OCI-LY3 (cell line): ENCODE data around the gene UBTD1.

Experiments used
- H2AFZ ChIP-seq: fragments of 200-600, 300-600 bp; shearing (Covaris generic); 2 replicates; pipeline ENCODE4 v1.6.0; 2014; ENCODE audit warnings: antibody characterized with exemption, low read depth, low read length
- H3K27ac ChIP-seq: fragments of 200-600, 300-600 bp; sonication (generic); 2 replicates; pipeline ENCODE4 v1.5.1; 2014; ENCODE audit warnings: mild to moderate bottlenecking, low read length, moderate library complexity, mixed read lengths
- H3K27me3 ChIP-seq: fragments of 200-600, 300-600 bp; sonication (generic); 2 replicates; pipeline ENCODE4 v1.6.1; 2014; ENCODE audit warnings: low read depth, low read length, mixed read lengths
- H3K36me3 ChIP-seq: fragments of 200-600, 300-600 bp; sonication (generic); replicated peaks from 2 replicates; pipeline ENCODE3; 2014; ENCODE audit warnings: low read depth, low read length, mixed read lengths
- H3K4me1 ChIP-seq: fragments of 300-600, 200-600 bp; sonication (generic); 2 replicates; pipeline ENCODE4 v1.6.1; 2014; ENCODE audit warnings: low read length, mixed read lengths
- H3K4me2 ChIP-seq: fragments of 200-600, 300-600 bp; sonication (generic); 2 replicates; pipeline ENCODE4 v1.6.1; 2014; ENCODE audit warnings: low read length, mixed read lengths
- H3K4me3 ChIP-seq: fragments of 300-600, 200-600 bp; sonication (generic); 2 replicates; pipeline ENCODE4 v1.5.1; 2014; ENCODE audit warnings: antibody characterized with exemption, mild to moderate bottlenecking, low read length, moderate library complexity
- H3K79me2 ChIP-seq: fragments of 300-600, 200-600 bp; shearing (Covaris generic); 2 replicates; pipeline ENCODE4 v1.6.1; 2014; ENCODE audit warnings: mild to moderate bottlenecking, low read length, mixed read lengths
- H3K9ac ChIP-seq: fragments of 300-600, 200-600 bp; shearing (Covaris generic); 2 replicates; pipeline ENCODE4 v1.6.0; 2014; ENCODE audit warnings: mild to moderate bottlenecking, low read length, moderate library complexity
- H3K9me3 ChIP-seq: fragments of 200-600, 300-600 bp; shearing (Covaris generic); 2 replicates; pipeline ENCODE4 v1.6.1; 2014; ENCODE audit warnings: low read length, mixed read lengths; ENCODE audit not compliant: insufficient read depth
- H4K20me1 ChIP-seq: fragments of 200-600, 300-600 bp; sonication (generic); 2 replicates; pipeline ENCODE4 v1.6.1; 2016; ENCODE audit warnings: low read length, mixed read lengths; ENCODE audit not compliant: insufficient read depth
- EZH2phosphoT487 ChIP-seq: fragments of 200-600 bp; shearing (Covaris generic); IDR thresholded peaks from 2 replicates; pipeline ENCODE4 v1.6.1; 2018; ENCODE audit warnings: antibody characterized with exemption, mixed run types, low read depth
- TF ChIP-seq, protein P1 (sequence below): fragments of 200-600, 300-600 bp; sonication (generic); IDR thresholded peaks from 2 replicates; pipeline ENCODE4 v1.5.1; 2014; ENCODE audit warnings: antibody characterized with exemption, low read length, low read depth

Gene UBTD1

DNA sequence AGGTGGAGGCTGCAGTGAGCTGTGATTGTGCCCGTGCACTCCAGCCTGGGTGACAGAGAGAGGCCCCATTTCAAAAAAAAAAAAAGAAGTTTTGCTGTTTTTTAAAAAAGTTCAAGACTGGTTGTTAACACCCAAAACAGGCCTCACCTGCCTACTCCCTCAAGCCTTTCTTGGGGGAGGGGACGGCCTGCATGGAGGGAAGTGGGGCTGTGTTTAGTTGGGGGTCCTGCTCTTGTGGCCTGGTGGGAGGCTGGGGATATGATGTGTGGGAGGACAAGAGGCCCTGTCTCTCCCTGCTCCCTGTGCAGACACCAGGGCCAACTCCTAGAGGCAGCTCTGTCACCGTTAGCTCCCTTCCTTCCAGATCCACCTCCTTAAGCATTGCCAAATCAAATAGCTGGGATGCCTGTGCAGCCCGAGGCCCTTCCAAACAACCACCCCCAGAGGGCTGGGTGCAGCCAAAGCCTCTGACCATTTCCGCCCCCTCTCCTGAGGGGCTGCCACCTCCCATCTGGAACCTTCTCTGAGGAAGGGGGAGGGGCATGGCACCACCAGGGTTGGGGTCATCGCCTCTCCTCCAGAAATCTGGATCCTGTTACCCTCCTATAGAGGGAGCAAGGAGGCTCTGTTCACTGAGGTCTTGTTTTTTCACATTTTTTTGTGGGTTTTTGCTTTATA lies 40.9 kb downstream of the UBTD1 start:
- Histone ChIP-seq H3K79me2 (no peaks in the 10 kb centered on the region), H3K4me1 (peaks cover 4% of the 10 kb centered on the region; the same call in 1 of the 2 replicates), H3K27ac (no peak overlapping the region), H3K36me3 (no peaks in the 10 kb centered on the region), H3K4me3 (no peak overlapping the region), H3K9me3 (no peaks in the 10 kb centered on the region), H4K20me1 (no peaks in the 10 kb centered on the region), H2AFZ (no peak overlapping the region), H3K27me3 (no peaks in the 10 kb centered on the region), H3K9ac (no peak overlapping the region), H3K4me2 (no peak overlapping the region)
- TF ChIP-seq EZH2phosphoT487 = no peak
- TF ChIP-seq, protein P1, sequence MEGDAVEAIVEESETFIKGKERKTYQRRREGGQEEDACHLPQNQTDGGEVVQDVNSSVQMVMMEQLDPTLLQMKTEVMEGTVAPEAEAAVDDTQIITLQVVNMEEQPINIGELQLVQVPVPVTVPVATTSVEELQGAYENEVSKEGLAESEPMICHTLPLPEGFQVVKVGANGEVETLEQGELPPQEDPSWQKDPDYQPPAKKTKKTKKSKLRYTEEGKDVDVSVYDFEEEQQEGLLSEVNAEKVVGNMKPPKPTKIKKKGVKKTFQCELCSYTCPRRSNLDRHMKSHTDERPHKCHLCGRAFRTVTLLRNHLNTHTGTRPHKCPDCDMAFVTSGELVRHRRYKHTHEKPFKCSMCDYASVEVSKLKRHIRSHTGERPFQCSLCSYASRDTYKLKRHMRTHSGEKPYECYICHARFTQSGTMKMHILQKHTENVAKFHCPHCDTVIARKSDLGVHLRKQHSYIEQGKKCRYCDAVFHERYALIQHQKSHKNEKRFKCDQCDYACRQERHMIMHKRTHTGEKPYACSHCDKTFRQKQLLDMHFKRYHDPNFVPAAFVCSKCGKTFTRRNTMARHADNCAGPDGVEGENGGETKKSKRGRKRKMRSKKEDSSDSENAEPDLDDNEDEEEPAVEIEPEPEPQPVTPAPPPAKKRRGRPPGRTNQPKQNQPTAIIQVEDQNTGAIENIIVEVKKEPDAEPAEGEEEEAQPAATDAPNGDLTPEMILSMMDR = no peak

DNA sequence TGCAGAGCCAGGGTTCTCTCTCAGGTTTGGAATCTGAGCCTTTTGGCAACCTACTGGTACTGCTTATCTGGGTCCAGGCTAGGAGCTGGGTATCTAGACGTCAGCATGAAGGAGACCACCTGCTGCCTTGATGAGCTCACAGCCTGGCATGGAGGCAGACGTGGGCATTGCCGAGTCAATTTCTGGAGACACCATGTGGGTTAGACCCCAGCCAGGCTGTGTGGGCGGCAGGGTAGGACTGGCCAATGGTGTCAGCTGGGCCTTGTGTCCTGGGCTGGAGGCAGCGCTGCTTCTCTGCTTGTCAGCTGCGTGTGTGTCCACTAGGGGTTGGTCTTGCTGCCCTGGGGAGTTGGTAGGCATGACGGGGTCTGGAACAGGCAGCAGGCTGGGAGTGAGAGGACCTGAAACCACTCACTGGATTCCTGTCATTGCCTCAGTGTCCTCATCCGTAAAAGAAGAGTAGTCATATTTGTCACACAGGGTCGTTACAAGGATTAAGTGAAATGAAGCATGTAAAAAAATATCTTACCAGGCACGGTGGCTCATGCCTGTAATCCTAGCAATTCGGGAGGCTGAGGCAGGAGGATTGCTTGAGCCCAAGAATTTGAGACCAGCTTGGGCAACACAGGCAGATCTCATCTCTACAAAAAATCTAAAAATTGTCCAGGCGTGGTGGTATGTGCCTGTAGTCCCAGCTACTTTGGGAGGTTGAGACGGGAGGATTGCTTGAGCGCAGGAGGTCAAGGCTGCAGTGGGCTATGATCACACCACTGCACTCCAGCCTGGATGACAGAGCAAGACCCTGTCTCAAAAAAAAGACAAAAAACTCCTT lies 42.2 kb downstream of the UBTD1 start:
- H3K4me2 ChIP-seq = no peak overlapping the region
- H3K4me1 ChIP-seq = peaks cover 4% of the 10 kb centered on the region; the same call in 1 of the 2 replicates
- H3K4me3 ChIP-seq = no peak overlapping the region
- H2AFZ ChIP-seq = no peak overlapping the region
- no peaks in the 10 kb centered on the region for H3K27me3 ChIP-seq
- H3K27ac ChIP-seq = no peak overlapping the region
- H3K36me3 ChIP-seq = no peaks in the 10 kb centered on the region
- H3K79me2 ChIP-seq = no peaks in the 10 kb centered on the region
- no peaks in the 10 kb centered on the region for H4K20me1 ChIP-seq
- TF ChIP-seq, protein P1 = no peak
- TF ChIP-seq EZH2phosphoT487 = no peak
- no peaks in the 10 kb centered on the region for H3K9me3 ChIP-seq
- H3K9ac ChIP-seq = no peak overlapping the region

DNA sequence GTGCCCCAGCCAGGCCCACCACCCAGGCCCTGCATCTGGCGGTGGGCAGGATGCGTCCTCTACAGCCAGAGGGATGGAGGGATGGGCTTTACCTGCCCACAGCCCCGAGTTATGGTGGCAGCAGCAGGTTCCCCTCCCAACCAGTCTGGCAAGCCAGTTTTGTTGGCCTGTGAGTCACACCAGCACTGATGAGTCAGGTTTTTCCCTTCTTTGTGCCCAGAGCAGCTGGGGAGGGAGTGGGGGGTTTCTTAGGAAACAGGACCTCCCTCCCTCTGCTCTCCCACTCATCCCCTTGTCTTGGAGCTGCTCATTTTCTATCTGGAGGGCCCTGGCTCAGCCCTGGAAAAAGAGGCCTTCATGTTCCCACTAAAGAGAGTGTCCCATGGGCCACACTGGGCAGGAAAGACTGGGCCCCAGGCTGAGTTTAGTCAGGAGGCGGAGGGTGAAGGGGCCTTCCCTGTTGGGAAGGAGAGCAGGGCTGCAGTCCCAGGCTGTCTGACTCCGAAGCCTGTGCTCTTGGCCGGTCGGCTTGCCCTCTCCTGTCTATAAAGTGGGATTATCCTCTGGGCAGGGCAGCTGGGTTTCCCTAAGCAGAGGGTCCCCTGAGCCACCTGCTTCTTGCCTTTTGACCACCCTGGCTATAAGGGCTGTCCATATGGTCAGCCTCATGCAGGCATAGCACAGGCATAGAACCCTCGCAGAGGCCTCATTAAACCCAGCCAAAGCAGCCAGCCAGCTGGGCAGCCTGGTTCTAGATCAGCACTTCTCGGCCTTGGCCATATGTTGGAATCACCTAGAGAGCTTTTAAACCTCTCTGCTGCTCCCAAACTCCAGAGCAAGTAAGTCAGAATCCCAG lies 43.7 kb downstream of the UBTD1 start:
- no peaks in the 10 kb centered on the region for H3K79me2 ChIP-seq
- no peak overlapping the region for H3K27ac ChIP-seq
- no peak overlapping the region for H3K4me3 ChIP-seq
- TF ChIP-seq EZH2phosphoT487 = no peak
- H3K4me1 ChIP-seq = peaks cover 4% of the 10 kb centered on the region; the same call in 1 of the 2 replicates
- no peaks in the 10 kb centered on the region for H3K27me3 ChIP-seq
- H3K4me2 ChIP-seq = no peak overlapping the region
- no peaks in the 10 kb centered on the region for H3K36me3 ChIP-seq
- no peak overlapping the region for H3K9ac ChIP-seq
- H2AFZ ChIP-seq = no peak overlapping the region
- no peaks in the 10 kb centered on the region for H4K20me1 ChIP-seq
- no peaks in the 10 kb centered on the region for H3K9me3 ChIP-seq

DNA sequence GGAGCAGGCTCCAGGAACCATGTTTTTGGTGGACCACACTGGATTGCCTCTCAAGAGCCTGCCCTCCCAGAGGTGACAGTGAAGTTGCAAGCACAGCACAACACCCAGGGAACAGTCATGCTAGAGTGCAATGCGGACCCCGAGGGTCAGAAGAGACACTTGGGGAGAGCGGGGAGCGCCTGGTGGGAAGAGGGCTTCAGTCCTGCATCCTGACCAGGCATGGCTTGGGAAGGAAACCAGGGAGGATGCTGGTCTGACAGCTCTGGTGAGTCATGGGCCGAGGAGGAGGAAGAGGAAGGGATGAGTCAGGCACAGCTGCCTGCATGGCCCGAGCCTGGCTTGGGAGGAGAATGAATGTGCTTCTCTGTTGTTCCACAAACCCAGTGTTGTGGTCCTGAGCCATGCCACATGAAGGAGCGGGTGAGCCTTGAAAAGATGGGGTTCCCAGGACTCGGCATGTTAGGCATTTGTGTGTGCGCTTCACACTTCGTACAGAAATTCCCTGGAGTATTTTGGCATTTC lies 44.4 kb downstream of the UBTD1 start:
- no peaks in the 10 kb centered on the region for H4K20me1 ChIP-seq
- H3K9ac ChIP-seq = no peak overlapping the region
- no peaks in the 10 kb centered on the region for H3K36me3 ChIP-seq
- H3K9me3 ChIP-seq = no peaks in the 10 kb centered on the region
- no peaks in the 10 kb centered on the region for H3K79me2 ChIP-seq
- no peak overlapping the region for H3K4me2 ChIP-seq
- H3K27ac ChIP-seq = no peak overlapping the region
- no peak overlapping the region for H2AFZ ChIP-seq
- peaks cover 4% of the 10 kb centered on the region; the same call in 1 of the 2 replicates for H3K4me1 ChIP-seq
- H3K4me3 ChIP-seq = no peak overlapping the region
- TF ChIP-seq, protein P1 = no peak
- no peak for TF ChIP-seq EZH2phosphoT487
- no peaks in the 10 kb centered on the region for H3K27me3 ChIP-seq
